Measurements from ENCODE around the gene SPHK1.

Gene SPHK1

GRCh38 chr17:76360461-76360860 lies 23.9 kb upstream of the SPHK1 start:
- in situ Hi-C loops (cut with MboI; ENCODE audit: low sequenced_read_pairs), result no loop called here

GRCh38 chr17:76363107-76363842 lies 21.1 kb upstream of the SPHK1 start:
- in situ Hi-C loops (cut with MboI; ENCODE audit: low sequenced_read_pairs), result no loop called here

GRCh38 chr17:76365256-76365903 lies 19.0 kb upstream of the SPHK1 start:
- in situ Hi-C loops (cut with MboI; ENCODE audit: low sequenced_read_pairs), result no loop called here

- in situ Hi-C loops (cut with MboI; ENCODE audit: low sequenced_read_pairs), result no loop called here
Observed at GRCh38 chr17:76366247-76366646, 18.2 kb upstream of the SPHK1 start.

- in situ Hi-C loops (cut with MboI; ENCODE audit: low sequenced_read_pairs), result no loop called here
Observed at GRCh38 chr17:76367642-76368041, 16.8 kb upstream of the SPHK1 start.

GRCh38 chr17:76368545-76368944 lies 15.9 kb upstream of the SPHK1 start:
- in situ Hi-C loops (cut with MboI; ENCODE audit: low sequenced_read_pairs), result no loop called here

GRCh38 chr17:76369379-76369778 lies 15.0 kb upstream of the SPHK1 start:
- in situ Hi-C loops (cut with MboI; ENCODE audit: low sequenced_read_pairs), result no loop called here

GRCh38 chr17:76369804-76370203 lies 14.6 kb upstream of the SPHK1 start:
- in situ Hi-C loops (cut with MboI; ENCODE audit: low sequenced_read_pairs), result no loop called here

- in situ Hi-C loops (cut with MboI; ENCODE audit: low sequenced_read_pairs), result no loop called here
Observed at GRCh38 chr17:76370261-76370993, 14.0 kb upstream of the SPHK1 start.

- in situ Hi-C loops (cut with MboI; ENCODE audit: low sequenced_read_pairs), result no loop called here
Observed at GRCh38 chr17:76371656-76372628, 12.5 kb upstream of the SPHK1 start.

GRCh38 chr17:76376318-76377133 lies 7.9 kb upstream of the SPHK1 start:
- in situ Hi-C loops (cut with MboI; ENCODE audit: low sequenced_read_pairs), result loop anchor here (25.0 kb wide), 1 partner anchor 264 kb away; the partner anchor contains the start of gene EXOC7

GRCh38 chr17:76378548-76379274 lies 5.7 kb upstream of the SPHK1 start:
- in situ Hi-C loops (cut with MboI; ENCODE audit: low sequenced_read_pairs), result loop anchor here (25.0 kb wide), 1 partner anchor 266 kb away; the partner anchor contains the start of gene EXOC7

GRCh38 chr17:76379275-76379641 lies 5.2 kb upstream of the SPHK1 start:
- in situ Hi-C loops (cut with MboI; ENCODE audit: low sequenced_read_pairs), result loop anchor here (25.0 kb wide), 1 partner anchor 267 kb away; the partner anchor contains the start of gene EXOC7

- in situ Hi-C loops (cut with MboI; ENCODE audit: low sequenced_read_pairs), result loop anchor here (25.0 kb wide), 1 partner anchor 268 kb away; the partner anchor contains the start of gene EXOC7
Observed at GRCh38 chr17:76379646-76380376, 4.6 kb upstream of the SPHK1 start.

- in situ Hi-C loops (cut with MboI; ENCODE audit: low sequenced_read_pairs), result loop anchor here (25.0 kb wide), 1 partner anchor 269 kb away; the partner anchor contains the start of gene EXOC7
Observed at GRCh38 chr17:76381633-76382350, 2.6 kb upstream of the SPHK1 start.

- in situ Hi-C loops (cut with MboI; ENCODE audit: low sequenced_read_pairs), result loop anchor here (25.0 kb wide), 1 partner anchor 270 kb away; the partner anchor contains the start of gene EXOC7
Observed at GRCh38 chr17:76382351-76382802, 2.0 kb upstream of the SPHK1 start.

All from HL-60/S4 (cell line).